HG03442 (cell line): ENCODE results near the gene ETV4.

Experiments used
- ATAC-seq: cut with Tn5 transposase; IDR thresholded peaks from one replicate; pipeline ENCODE4 v1.9.1; 2021; ENCODE audit warnings: mild to moderate bottlenecking, moderate library complexity; ENCODE audit not compliant: unreplicated experiment

The ETV4 gene

DNA sequence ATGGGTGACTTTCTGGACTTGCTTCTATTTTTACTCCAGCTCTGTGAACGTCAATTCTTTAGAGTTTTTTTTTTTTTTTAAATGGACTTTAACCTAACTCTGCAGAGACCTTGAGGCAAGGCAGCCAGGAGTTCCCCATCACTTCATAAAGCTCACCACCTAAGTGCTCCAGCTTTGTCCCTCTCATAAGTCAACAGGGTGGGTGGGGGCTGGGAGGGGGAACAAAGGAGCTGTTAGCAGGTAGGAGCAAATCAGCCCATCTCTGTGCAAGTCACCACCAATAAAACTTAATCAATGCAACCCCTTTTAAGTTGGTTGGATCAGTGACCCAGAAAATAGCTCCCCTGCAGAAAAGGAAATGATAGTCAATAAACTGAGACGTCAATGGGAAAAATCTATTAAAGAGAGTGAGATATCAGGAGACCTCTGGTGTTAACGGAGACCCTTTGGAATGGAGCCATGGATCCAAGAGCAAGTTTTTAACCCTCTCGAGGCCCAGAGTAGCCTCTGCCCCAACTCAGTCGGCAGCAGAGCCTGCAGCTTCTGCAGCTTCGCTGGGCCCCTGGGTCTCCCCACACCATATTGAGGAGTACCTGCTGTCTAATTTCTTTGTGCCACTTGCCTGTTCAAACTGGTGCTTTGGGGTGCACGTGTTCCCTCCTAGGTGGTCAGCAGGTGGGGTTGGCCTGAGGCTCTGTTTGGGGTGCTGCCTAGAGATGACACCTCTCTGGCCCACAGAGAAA is 27.6 kb upstream of the ETV4 start:
- ATAC-seq: no peak

DNA sequence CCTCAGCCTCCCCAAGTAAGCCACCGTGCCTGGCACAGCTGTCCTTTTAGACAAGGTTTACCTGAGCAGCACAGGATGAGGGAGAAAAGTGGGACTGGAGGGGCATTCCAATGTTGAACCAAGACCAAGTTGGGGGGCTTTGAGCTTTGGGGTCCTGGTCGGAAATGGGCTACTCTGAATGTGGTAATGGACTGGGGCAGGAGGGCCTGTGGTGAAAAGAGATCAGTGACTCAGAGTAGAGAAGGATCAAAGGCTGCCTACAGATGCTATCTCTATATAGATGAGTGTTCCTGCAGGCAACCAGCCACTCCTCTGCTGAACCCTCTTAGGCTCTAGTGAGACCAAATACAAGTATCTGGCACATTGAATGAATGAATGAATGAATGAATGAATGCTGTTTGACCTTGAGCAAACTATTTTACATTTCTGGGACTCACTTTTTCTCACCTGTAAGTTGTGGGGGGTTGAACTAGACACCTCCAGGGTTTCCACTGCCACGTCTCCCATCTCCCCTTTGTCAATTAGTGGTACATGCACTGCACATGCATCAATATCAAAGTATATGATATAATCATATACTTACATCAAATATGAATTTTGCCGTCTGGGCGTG is 26.3 kb upstream of the ETV4 start:
- ATAC-seq: no peak

DNA sequence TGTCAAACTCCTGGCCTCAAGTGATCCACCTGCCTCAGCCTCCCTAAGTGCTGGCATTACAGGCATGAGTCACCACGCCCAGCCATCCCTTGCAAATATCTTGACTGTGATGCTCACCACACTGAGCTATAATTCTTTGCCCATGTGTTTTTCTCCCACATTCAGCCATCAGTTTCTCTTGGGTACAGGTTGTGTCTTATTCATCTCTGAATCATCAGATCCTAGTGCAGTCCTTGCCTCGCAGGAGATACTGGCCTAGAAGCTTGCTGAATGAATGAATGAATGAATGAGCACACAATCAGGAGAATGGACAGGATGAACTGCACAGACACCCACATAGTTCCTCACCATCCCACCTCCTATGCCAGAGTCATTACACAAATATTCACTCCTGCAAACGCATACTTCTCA is 24.4 kb upstream of the ETV4 start:
- ATAC-seq: no peak

DNA sequence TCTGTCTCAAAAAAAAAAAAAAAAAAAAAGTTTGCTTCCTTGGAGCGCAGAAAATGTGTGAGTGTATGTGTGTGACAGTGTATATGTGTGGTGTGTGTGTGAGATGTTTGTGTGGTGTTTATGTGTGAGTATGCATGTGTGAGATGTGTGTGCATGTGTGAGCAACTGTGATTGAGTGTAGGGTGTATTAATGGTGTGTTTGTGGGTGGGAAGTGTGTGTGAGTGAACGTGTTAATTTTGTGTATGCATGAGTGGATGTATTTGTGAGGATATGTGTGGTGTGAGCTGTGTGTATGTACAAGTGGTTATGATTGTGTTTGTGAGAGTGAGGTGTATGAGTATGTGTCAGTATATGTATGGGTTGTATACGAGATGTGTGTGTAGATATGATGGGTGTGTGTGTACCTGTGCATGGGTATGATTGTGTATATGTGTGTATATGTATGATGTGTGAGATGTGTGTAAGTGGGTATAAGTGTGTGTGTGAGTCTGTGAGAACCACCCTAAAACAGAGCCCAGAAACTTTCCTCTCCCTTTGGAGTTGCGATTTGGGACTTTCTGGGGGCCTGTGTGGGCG is 22.5 kb upstream of the ETV4 start:
- ATAC-seq: no peak

DNA sequence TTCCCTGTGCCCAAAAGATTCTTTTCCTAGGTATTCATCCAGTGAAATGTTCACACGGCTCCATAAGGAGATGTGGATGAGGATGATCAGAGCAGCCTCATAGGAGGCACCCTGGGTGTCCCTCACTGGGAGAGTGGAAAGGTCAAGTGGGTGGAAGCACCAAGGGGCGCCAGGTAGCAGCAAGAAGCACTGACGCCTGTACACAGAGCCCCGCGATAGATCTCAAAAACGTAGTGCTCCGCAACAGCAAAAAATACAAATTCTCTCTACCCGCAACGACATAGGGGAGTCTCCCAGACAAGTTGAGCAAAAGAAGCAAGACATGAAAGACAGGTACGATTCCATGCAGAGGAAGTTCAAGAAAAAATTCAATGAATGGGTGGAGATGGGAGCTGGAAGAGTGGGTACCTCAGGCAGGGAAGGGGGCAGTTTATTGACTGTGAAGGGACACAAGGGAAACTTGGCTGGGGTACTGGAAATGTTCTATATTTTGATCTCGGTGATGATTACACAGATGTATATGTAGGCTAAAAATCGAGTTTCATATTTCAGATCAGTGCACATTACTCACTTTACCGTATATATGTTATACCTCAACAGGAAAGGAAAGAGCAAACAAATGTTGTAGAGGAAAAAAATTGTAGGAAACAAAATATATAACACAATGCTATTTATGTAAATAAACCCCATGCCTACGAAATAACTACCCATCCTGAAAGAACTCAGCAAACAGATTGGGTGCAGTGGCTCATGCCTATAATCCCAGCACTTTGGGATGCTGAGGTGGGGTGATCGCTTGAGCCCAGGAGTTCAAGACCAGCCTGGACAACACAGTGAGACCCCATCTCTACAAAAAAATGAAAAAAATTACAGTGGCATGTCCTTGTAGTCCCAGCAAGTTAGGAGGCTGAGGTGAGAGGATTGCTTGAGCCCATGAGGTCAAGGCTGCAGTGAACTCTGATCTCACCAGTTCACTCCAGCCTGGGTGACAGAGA is 17.8 kb upstream of the ETV4 start:
- no peak for ATAC-seq

DNA sequence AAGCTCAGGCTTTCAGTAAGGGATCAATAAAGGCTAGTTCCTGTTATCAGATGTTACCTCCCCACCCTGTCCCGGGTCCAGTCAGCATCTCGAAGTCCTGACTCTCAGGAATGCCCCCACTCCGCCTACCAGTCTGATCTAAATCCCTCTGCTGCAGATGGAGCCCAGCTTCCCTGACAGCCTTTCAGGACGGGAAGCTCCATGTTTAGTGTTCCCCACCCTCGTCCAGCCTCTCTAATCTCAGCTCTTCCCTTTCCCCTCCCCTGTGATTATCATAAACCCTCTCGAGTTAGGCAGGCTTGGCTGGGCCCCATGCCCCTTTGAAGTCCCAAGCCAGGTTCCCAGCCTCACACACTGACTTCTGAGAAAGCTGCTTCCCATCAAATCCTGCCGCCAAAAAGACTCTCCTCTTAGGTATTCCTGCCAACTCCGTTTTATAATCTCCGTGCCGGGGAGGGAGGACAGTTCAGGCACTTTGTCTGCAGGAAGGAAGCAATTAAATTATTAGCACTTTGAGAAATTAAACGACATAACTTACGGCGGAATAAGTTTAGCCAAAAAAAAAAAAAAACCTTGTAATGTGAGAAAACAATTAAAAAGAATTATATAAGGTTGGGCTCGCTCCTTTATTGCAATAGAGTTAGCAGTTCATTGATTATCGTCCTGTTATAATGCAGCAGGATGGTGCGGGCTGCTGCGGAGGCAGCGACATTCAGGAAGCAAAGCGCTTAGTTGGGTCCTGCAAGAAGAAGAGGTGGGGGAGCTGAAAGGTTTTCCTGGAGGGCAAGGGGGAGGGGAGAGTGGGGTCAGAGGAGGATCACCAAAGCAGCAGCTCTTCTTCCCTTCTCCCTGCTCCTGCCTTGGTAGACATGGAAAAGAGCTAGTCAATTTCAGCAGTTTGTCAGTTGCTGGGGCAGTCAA is 16.8 kb upstream of the ETV4 start:
- ATAC-seq: no peak

DNA sequence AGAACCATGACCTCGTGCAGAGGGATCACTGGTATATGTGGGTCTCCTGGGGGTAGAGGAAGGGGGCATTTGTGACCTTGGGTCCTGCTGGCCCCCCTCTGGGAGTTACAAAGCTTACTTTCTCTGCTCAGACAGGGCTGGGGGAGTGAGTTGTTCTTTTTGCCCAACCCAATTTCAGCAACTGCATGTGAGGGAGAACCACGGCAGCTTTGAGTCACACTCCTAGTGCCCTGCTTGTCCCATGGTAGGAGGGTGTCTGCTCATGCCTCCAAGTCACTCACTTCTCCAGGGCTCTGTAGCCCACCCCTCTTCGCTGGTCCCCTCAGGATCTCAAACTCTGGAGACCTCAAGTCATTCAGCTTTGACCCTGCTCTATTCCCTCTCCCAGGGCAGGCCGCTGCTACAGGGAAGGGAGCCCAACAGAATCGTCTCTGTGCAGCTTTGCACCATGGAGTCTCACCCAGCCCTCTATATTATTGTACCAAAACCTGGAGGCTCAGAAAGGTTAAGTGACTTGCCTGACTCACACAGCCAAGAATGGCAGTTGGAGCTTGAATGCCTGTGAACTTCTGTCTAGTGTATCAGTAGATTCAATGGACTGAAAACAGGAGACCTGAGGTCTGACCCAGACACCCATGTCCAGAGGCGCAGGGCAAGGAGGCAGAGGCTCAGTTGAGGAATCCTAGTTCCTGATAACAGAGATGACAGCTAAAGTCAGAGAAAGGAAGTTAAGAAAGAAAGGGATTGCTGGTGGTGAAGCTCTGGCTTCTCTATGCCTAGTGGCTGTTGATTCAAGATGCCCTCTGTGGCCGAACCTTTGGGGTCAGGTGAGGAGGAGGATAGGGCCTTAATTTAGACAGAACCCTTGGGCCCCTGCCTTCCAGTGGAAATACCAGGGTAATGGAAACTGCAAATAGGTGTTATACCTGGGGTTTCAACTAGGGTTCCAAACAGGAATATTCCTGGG is 14.6 kb upstream of the ETV4 start:
- ATAC-seq: no peak

DNA sequence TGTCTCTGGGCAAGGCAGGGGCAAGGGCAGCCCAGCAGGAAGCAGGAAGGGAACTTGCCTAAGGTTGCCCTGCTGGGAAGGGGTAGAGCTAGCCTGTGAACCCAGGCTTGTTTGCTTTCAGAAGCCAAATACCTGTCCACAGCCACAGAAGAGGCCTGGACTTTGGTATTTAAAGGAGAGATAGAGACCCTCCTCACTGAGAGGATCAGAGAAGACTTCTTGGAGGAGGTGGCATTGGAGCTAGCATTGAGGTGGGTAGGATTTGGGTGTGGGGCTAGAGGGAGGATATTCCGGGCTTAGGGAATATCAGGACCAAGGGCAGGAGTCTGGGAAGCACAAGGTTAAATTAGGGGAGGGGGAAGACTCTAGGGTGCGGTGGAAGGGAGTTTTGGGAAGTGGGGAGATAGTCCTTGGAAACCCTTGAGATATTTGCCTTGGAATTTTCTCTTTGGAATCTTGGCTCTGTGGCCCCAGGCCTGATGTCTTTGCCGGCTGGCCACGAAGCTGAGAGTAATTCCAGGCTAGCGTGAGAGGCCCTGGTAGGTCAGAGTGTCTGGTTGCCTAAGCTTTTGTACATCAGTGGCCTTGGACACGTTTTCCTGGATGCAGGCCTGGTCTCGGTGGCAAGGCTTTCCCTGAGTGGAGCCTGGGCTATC is 13.1 kb upstream of the ETV4 start:
- no peak for ATAC-seq

DNA sequence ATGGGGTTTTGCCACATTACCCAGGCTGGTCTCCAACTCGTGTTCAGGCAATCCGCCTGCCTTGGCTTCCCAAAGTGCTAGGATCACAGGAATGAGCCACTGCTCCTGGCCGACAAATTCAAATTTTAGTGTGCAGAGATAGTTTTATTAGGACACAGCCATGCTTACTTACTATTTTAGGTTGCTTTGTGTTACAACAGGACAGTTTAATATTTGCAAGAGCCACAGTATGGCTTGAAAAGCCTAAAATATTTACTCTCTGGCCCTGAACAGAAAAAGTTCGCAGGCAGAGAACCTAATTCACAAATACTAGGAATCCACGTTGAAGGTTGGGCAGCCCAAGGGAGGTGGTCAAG is 12.6 kb upstream of the ETV4 start:
- ATAC-seq: no peak

DNA sequence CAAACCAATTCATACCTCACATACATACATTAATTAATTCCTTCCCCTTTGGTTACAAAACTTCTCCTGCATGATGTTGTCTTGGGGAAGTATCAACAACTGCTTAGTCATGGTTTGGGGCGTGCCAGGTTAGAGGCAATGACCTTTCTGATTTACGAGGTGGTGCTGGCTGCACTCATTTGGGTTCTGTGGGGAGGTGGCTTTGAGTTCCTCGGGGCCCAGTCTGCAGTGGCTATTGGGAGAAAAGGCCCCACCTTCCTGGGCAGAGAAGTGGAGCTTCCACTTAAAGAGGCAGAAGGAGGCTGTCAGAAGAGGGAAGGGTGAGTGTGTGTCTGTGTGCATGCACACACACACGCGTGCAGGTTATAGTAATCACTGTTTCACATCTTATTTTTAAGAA is 10.2 kb upstream of the ETV4 start:
- no peak for ATAC-seq

DNA sequence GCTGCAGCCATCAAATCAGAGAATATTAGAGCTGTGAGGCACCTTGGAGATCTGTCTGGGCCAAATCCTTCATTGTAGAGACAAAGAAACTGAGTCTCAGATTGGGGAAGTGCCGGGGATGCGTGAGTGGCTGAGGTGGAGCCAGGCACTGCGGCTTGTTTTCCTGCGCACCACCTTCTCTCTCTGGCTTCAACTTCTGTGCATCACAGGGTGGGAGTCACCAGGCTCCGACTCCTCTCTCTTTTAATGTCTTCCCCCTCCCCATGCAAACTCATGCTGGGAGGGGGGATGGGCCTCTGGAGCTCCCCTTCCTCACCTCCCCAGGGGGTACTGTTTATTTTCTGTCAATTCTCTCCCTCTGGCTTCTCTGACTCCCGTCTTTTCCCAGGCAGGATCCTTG is 8.7 kb upstream of the ETV4 start:
- ATAC-seq: no peak

DNA sequence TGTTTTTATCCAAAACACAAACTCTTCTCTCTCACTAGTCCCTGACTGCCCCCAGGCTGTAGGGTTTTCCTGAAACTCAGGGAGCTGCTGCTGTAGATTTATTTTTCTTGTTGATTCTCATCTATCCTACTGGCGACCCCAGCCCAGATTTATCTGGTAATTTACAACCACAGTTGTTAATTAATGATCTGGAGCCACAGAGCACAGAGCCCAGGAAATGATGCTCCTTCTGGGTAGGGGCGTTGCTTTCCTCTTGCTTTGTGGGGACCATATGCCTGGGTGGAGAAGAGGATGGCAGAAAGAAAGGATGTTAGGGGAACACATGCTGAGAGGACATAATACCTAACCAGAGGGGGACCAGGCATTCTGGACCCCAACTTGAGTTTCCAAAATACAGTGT is 7.4 kb upstream of the ETV4 start:
- ATAC-seq: no peak

DNA sequence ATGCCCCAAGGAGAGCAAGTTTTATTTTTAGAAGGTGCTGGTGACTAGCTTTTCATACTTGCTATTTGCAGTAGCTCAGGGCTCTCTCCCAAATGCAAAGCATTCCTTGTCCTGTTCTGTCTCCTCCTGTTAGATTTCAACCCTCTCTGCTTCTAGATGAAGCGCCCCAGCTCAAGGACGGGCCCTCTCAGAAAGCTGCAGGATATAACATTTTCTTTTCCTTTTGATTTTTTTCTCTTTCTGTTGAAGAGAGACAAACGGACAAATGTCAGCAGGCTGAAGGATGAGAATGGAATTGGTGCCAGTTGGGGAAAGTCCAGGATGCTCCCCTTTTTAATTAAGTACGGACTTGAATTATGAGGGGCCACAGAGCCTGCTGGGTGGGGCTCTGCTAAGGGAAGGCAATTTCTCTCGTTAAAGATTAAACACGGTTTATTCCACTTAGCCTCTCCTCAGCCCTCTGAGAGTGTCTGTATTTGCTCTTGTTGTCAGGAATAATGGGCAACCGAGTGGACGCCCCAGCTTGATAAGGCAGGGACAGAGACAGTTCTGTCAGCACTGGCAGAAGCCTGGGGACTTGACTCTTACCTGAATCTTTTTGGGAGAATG is 6.2 kb upstream of the ETV4 start:
- no peak for ATAC-seq

DNA sequence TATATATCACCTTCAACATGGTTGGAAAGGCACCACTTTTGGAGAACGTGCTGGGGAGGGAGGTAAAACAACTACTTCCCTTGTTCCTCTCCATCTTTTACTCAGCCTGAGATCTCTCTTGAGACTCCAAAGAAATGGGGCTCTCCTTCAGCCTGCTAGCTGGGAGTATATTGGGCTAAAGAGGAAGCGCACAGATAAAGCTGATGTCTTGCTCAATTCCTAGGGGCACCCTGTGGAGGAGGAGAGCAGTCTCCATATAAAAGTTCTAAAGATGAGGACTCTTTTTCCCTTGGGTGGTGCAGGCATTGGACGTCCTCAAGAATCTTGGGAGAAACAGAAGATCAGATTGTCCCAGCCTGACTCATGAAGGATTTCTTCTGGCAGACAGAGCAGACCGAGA is 4.6 kb upstream of the ETV4 start:
- no peak for ATAC-seq

DNA sequence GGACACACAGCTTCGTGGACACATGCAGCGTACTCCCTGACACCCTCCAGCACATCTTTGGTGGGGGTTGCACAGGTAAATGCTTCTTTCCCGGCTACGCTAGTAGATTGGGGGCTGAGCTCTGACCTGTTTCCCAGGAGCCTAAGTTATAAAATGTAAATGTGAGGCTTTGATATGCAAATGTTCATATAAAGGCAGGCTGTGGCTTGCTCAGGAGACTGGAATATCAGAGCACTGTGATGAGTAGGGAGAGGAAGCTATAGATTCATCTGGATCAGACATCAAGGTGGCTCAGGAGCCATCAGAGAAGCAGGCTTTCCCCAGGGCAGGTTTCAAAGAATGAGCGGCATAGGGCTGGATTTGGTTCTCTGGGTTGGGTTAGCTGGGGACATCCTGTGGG is 3.4 kb upstream of the ETV4 start:
- ATAC-seq: no peak

DNA sequence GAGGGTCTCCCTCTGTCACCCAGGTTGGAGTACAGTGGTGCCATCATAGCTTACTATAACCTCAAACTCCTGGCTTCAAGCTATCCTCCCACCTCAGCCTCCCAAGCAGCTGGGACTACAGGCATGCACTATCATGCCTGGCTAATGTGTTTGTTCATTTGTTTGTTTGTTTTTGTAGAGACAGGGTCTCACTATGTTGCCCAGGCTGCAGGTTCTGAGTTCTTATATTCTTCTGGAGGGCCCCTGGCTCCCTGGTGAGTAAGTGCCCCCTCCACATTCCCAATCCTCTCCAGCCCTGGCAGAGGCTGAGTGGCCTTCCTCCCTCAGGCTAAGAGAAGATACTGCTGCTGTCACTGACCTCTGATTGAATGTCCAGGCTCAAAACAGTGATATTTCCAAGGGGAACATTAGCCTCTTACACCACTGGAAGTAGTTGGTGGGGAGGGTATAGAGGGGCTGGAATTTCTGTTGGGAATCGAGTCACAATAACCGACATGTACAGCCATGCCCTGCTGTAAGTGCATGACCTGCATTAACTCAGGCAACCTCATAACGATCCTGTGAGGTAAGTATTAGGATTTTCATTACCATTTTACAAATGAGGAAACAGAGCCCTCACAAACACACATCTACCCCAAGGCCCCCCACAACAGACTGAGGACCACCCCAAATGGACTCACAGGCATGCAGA is 2.7 kb upstream of the ETV4 start:
- no peak for ATAC-seq

DNA sequence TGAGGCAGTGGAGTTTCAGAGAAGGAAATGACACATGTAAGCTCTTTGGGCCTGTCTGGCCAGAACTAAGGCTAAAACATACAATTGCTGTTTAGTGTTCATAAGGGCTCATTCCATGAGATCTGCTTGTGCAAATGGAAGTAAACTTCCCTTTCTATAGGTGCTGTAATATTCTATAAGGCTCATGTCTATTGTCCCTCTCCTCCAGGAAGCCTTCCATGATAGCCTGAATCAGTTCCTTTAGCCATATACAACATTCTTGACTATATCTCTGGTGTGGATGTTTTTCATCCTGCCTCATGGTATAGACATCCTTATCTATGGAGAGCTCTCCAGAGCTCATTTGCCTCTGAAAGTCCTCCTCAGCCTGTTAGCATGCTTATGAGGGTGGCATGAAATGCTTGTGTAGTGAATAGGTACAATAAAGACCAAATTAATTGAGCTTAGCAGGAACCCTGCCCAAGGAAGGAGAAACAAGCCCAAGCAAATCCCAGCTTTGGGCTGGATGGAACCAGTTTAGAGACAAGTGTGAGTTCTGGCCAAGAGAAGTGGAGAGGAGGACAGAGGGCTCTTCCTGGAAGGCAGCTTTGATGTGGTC is 1.6 kb upstream of the ETV4 start:
- ATAC-seq: no peak
